Measurements from ENCODE around the gene COL4A5.

- no peak for TF ChIP-seq POLR2A (IDR thresholded peaks at IDR 0.05)
- TF ChIP-seq, protein P1, sequence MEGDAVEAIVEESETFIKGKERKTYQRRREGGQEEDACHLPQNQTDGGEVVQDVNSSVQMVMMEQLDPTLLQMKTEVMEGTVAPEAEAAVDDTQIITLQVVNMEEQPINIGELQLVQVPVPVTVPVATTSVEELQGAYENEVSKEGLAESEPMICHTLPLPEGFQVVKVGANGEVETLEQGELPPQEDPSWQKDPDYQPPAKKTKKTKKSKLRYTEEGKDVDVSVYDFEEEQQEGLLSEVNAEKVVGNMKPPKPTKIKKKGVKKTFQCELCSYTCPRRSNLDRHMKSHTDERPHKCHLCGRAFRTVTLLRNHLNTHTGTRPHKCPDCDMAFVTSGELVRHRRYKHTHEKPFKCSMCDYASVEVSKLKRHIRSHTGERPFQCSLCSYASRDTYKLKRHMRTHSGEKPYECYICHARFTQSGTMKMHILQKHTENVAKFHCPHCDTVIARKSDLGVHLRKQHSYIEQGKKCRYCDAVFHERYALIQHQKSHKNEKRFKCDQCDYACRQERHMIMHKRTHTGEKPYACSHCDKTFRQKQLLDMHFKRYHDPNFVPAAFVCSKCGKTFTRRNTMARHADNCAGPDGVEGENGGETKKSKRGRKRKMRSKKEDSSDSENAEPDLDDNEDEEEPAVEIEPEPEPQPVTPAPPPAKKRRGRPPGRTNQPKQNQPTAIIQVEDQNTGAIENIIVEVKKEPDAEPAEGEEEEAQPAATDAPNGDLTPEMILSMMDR (IDR thresholded peaks at IDR 0.05 in 8 of 11, conservative IDR thresholded peaks at IDR 0.05 in 3 of 11): no peak
These were observed 101.6 kb downstream of the COL4A5 start for GRCh38 chrX:108541286-108541685.
